ENCODE data around the gene TAB2. TPM values are rescaled to one million over a fixed set of nuclear protein-coding genes. Genes with fewer than 3 reads are reported as not detected.
A peak's percentile ranks its signal among the peaks of the same experiment; 100 is the strongest.

The TAB2 gene
- total RNA-seq, 4 donors from 2014 or later: 43.6 to 89.9 (median 64.7) TPM

- Histone ChIP-seq H3K36me3 (no peaks in the 10 kb centered on the region), H3K27me3 (no peaks in the 10 kb centered on the region), H3K27ac (peak overlapping the region in 1 of 4 donors; percentile 20), H3K9me3 (no peaks in the 10 kb centered on the region), H3K4me3 (no peak overlapping the region), H3K4me1 (peaks cover 25 to 89% (median 62%) of the 10 kb centered on the region in 4 donors)
- 56% methylated on average over 3 of the region's 3 CpGs for WGBS, 2 donors (ENCODE audit: low coverage in 1 of 2)
- in situ Hi-C loops (cut with MboI; ENCODE audit: low pct_ligation_motif_present in 1 of 4, low pct_unique_long_range_greater_than_20kb in 1 of 4, low sequenced_read_pairs in 3 of 4) (no loop called here), intact Hi-C loops (cut with DNase I; ENCODE audit: low total_unique reads) (no loop called here)
- TF ChIP-seq, protein P1, sequence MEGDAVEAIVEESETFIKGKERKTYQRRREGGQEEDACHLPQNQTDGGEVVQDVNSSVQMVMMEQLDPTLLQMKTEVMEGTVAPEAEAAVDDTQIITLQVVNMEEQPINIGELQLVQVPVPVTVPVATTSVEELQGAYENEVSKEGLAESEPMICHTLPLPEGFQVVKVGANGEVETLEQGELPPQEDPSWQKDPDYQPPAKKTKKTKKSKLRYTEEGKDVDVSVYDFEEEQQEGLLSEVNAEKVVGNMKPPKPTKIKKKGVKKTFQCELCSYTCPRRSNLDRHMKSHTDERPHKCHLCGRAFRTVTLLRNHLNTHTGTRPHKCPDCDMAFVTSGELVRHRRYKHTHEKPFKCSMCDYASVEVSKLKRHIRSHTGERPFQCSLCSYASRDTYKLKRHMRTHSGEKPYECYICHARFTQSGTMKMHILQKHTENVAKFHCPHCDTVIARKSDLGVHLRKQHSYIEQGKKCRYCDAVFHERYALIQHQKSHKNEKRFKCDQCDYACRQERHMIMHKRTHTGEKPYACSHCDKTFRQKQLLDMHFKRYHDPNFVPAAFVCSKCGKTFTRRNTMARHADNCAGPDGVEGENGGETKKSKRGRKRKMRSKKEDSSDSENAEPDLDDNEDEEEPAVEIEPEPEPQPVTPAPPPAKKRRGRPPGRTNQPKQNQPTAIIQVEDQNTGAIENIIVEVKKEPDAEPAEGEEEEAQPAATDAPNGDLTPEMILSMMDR (IDR thresholded peaks at IDR 0.05): no peak
- TF ChIP-seq POLR2A (IDR thresholded peaks at IDR 0.05) (no peak), EP300 (IDR thresholded peaks at IDR 0.05; ENCODE audit: low read depth) (no peak), POLR2AphosphoS5 (IDR thresholded peaks at IDR 0.05) (no peak)
- DNase-seq: no peak
These were observed 16.7 kb downstream of the TAB2 start for GRCh38 chr6:149334201-149334600.

- 60 to 61% methylated on average over 2 of the region's 2 CpGs for WGBS, 2 donors (ENCODE audit: low coverage in 1 of 2)
- intact Hi-C loops (cut with DNase I; ENCODE audit: low total_unique reads) (no loop called here), in situ Hi-C loops (cut with MboI; ENCODE audit: low pct_ligation_motif_present in 1 of 4, low pct_unique_long_range_greater_than_20kb in 1 of 4, low sequenced_read_pairs in 3 of 4) (no loop called here)
- no peaks in the 10 kb centered on the region for H3K9me3 ChIP-seq
- TF ChIP-seq POLR2AphosphoS5 (IDR thresholded peaks at IDR 0.05): no peak
- TF ChIP-seq POLR2A (IDR thresholded peaks at IDR 0.05): no peak
- TF ChIP-seq, protein P1 (IDR thresholded peaks at IDR 0.05): no peak
- no peak for TF ChIP-seq EP300 (IDR thresholded peaks at IDR 0.05; ENCODE audit: low read depth)
- H3K36me3 ChIP-seq: no peaks in the 10 kb centered on the region
- H3K27ac ChIP-seq: peak overlapping the region in 1 of 4 donors; percentile 20
- no peak for DNase-seq
- no peak overlapping the region for H3K4me3 ChIP-seq
- peaks cover 25 to 83% (median 58%) of the 10 kb centered on the region in 4 donors for H3K4me1 ChIP-seq
- H3K27me3 ChIP-seq: no peaks in the 10 kb centered on the region
These were observed 17.2 kb downstream of the TAB2 start for GRCh38 chr6:149334682-149335160.

- H3K4me1 ChIP-seq: peaks cover 22 to 81% (median 57%) of the 10 kb centered on the region in 4 donors
These were observed 18.6 kb downstream of the TAB2 start for GRCh38 chr6:149335924-149336608.

GRCh38 chr6:149336609-149336928 lies 19.1 kb downstream of the TAB2 start:
- Histone ChIP-seq H3K4me1 (peaks cover 20 to 81% (median 54%) of the 10 kb centered on the region in 4 donors), H3K27ac (peak overlapping the region in 1 of 4 donors; percentile 12), H3K4me3 (no peak overlapping the region), H3K27me3 (no peaks in the 10 kb centered on the region), H3K36me3 (no peaks in the 10 kb centered on the region), H3K9me3 (no peaks in the 10 kb centered on the region)
- intact Hi-C loops (cut with DNase I; ENCODE audit: low total_unique reads): no loop called here
- DNase-seq: no peak
- TF ChIP-seq EP300 (IDR thresholded peaks at IDR 0.05; ENCODE audit: low read depth) (no peak), POLR2AphosphoS5 (IDR thresholded peaks at IDR 0.05) (no peak), POLR2A (IDR thresholded peaks at IDR 0.05) (no peak)
- TF ChIP-seq, protein P1 (IDR thresholded peaks at IDR 0.05): no peak
- in situ Hi-C loops (cut with MboI; ENCODE audit: low pct_ligation_motif_present in 1 of 4, low pct_unique_long_range_greater_than_20kb in 1 of 4, low sequenced_read_pairs in 3 of 4): no loop called here

More at GRCh38 chr6:149335924-149336608, 18.6 kb downstream of the TAB2 start:
- intact Hi-C loops (cut with DNase I; ENCODE audit: low total_unique reads): no loop called here
- in situ Hi-C loops (cut with MboI; ENCODE audit: low pct_ligation_motif_present in 1 of 4, low pct_unique_long_range_greater_than_20kb in 1 of 4, low sequenced_read_pairs in 3 of 4): no loop called here
- 46% methylated on average over 4 of the region's 4 CpGs for WGBS, 2 donors (ENCODE audit: low coverage in 1 of 2)
- no peaks in the 10 kb centered on the region for H3K36me3 ChIP-seq
- H3K9me3 ChIP-seq: no peaks in the 10 kb centered on the region
- H3K27ac ChIP-seq: peak overlapping the region in 1 of 4 donors; percentile 12
- no peak for DNase-seq
- TF ChIP-seq EP300 (IDR thresholded peaks at IDR 0.05; ENCODE audit: low read depth) (no peak), POLR2AphosphoS5 (IDR thresholded peaks at IDR 0.05) (peak in 1 of 3 donors; percentile 10), POLR2A (IDR thresholded peaks at IDR 0.05) (no peak)
- TF ChIP-seq, protein P1 (IDR thresholded peaks at IDR 0.05): no peak
- no peak overlapping the region for H3K4me3 ChIP-seq
- H3K27me3 ChIP-seq: no peaks in the 10 kb centered on the region
